Aorta (tissue), 5 donors: ENCODE measurements around the gene MRAP. TPM values are rescaled to one million over a fixed set of nuclear protein-coding genes. Genes with fewer than 3 reads are reported as not detected.

ENCODE experiments used
- ATAC-seq: fragments of 200-7000 bp; cut with Tn5 transposase; one replicate; pipeline ENCODE4 v1.9.1; 2022; ENCODE audit warnings: moderate library complexity; ENCODE audit not compliant: low FRiP score
- DNase-seq, 2 donors: peaks; one replicate each; pipeline ENCODE4 v3.0.0-alpha.2; 2020
- H3K27ac ChIP-seq, 2 donors: one replicate each; pipeline ENCODE4 v1.5.1; 2013; ENCODE audit warnings: low read length in 2 of 2, mild to moderate bottlenecking in 2 of 2, moderate library complexity in 2 of 2, control low read depth in 1 of 2, inconsistent platforms in 1 of 2, low read depth in 1 of 2
- H3K27me3 ChIP-seq, 2 donors: one replicate each; pipeline ENCODE4 v1.6.1; 2013; ENCODE audit warnings: control low read depth in 1 of 2, low read length in 1 of 2, mild to moderate bottlenecking in 1 of 2, moderate library complexity in 1 of 2; ENCODE audit not compliant: insufficient read depth in 2 of 2, control insufficient read depth in 1 of 2
- H3K36me3 ChIP-seq, 2 donors: one replicate each; pipeline ENCODE4 v1.6.1; 2013; ENCODE audit warnings: control low read depth in 1 of 2, low read length in 1 of 2, mild to moderate bottlenecking in 1 of 2; ENCODE audit not compliant: insufficient read depth in 2 of 2, control insufficient read depth in 1 of 2
- H3K4me1 ChIP-seq, 2 donors: one replicate each; pipeline ENCODE4 v1.6.1; 2013; ENCODE audit warnings: low read length in 2 of 2, control low read depth in 1 of 2, mild to moderate bottlenecking in 1 of 2, moderate library complexity in 1 of 2; ENCODE audit not compliant: insufficient read depth in 2 of 2, control insufficient read depth in 1 of 2
- H3K4me3 ChIP-seq, 2 donors: one replicate each; pipeline ENCODE4 v1.5.1; 2013; ENCODE audit warnings: low read length in 2 of 2, control low read depth in 1 of 2, mild to moderate bottlenecking in 1 of 2
- H3K9me3 ChIP-seq: one replicate; pipeline ENCODE4 v1.6.1; 2013; ENCODE audit warnings: mild to moderate bottlenecking, low read length; ENCODE audit not compliant: control insufficient read depth
- WGBS, 2 donors: extraction: QIAGEN DNeasy Blood & Tissue Kit; methylation state at CpG; one replicate each; pipeline ENCODE4 v1.1.7; 2013; 5-methylcytosine and 5-hydroxymethylcytosine counted together
- intact Hi-C, 2 donors: fragments of 100-400 bp; cut with DNase I; formaldehyde crosslinking; loops; one replicate each; pipeline versions ENCODE4 v1.14.2 to v1.15.0; 2022
- polyA plus RNA-seq, 2 donors: library from polyadenylated mRNA; stranded (reverse); fragments of 200-250 nt; gene quantifications; one replicate each; pipeline ENCODE4 v1.2.3, GENCODE V29; 2013
- total RNA-seq, 2 donors: library from RNA; stranded (reverse); fragmentation: NEBNext Ultra II Directional; extraction: Animal tissue kit (Norgen Biotek cat#: 25700); gene quantifications; one replicate each; pipeline ENCODE4 v1.2.1, GENCODE V29; 2021
- donor health status: healthy with polysubstance abuse.
- donor health status: Bipolar disorder and iron deficiency.
- donor health status: DM: no; HTN: no; CAD: no.
- donor health status: DM: no; HTN: no; CAD: no.
- donor health status: DM: yes; HTN: yes; CAD: no.

MRAP gene
- total and polyA plus RNA-seq, 4 donors, result 0.38 to 0.42 TPM; not detected in 2

DNA sequence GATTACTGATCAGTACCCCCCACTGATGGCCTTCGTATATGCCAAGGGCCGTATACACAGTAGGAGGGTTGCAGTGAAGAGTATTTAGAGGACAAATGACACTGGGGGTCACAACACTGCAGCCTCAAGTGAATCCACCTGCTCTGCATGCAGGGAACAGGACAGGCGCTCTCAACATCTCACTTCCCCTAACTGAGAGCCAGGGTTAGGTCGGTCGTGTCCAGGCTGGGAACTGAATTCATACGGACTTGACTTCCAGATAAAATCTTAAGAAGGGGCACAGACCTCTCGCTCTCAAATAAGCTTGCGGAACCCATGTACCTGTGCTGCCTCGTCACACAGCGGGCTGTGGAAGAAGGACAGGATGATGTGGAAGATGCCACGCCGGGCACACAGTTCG is 22.8 kb downstream of the MRAP start:
- no peak overlapping the region for H3K4me3 ChIP-seq
- H3K4me1 ChIP-seq, result no peaks in the 10 kb centered on the region
- intact Hi-C loops, result no loop called here
- H3K27ac ChIP-seq, result no peak overlapping the region
- DNase-seq (no peak), ATAC-seq (no peak)
- peaks cover 11 to 18% of the 10 kb centered on the region in 2 donors for H3K36me3 ChIP-seq
- H3K9me3 ChIP-seq, result no peaks in the 10 kb centered on the region
- 92 to 95% methylated on average over 13 of the region's 13 CpGs for WGBS, 2 donors
- H3K27me3 ChIP-seq, result no peaks in the 10 kb centered on the region

DNA sequence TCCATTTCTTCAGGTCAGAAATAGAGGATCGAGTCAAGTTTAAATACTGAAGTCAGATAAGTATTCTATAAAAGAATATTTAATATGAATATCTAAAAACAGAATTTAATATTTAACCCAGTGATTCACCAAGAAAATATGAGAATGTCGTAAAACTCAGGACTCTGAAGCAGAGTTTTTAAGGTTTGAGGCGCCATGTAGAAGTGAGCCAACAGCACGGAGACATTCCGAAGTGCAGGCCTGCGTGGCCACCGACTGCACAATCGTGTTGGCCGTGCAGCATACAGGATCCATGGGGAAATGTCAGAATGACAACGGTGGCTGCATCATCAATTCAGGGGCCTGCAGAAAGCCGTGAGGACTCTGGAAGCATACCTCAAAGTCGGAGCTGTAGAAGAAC is 23.4 kb downstream of the MRAP start:
- no peak for ATAC-seq
- no peaks in the 10 kb centered on the region for H3K4me1 ChIP-seq
- intact Hi-C loops, result no loop called here

DNA sequence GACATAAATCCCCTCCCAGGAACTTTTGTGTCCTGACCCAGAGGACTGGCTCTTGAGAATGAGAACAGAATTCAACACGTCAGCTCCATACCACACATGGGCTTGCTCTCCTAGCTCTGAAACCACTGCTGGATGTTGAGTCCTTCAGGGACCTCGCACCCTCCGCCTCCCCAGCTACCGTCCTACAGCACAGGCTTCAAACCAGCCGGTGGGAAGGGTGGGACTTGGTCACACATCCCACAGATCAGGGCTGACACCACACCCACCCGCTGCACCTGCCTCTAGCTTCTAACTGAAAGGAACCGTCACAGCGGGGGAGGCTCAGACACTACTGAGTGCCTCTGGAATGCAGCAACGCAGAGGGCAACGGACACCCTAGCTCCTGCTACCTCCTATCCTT is 24.0 kb downstream of the MRAP start:
- WGBS, 2 donors, result 93 to 94% methylated on average over 10 of the region's 10 CpGs
- ATAC-seq (no peak), DNase-seq (no peak)
- Histone ChIP-seq H3K27ac (no peak overlapping the region), H3K27me3 (no peaks in the 10 kb centered on the region), H3K36me3 (peaks cover 11 to 14% of the 10 kb centered on the region in 2 donors), H3K9me3 (no peaks in the 10 kb centered on the region), H3K4me1 (no peaks in the 10 kb centered on the region), H3K4me3 (no peak overlapping the region)
- intact Hi-C loops, result no loop called here

More for the DNA sequence above, 23.4 kb downstream of the MRAP start:
- H3K9me3 ChIP-seq, result no peaks in the 10 kb centered on the region
- H3K27me3 ChIP-seq, result no peaks in the 10 kb centered on the region
- WGBS, 2 donors, result 89% methylated on average over 12 of the region's 12 CpGs
- H3K4me3 ChIP-seq, result no peak overlapping the region
- no peak overlapping the region for H3K27ac ChIP-seq
- DNase-seq, result no peak
- H3K36me3 ChIP-seq, result peaks cover 11 to 14% of the 10 kb centered on the region in 2 donors

DNA sequence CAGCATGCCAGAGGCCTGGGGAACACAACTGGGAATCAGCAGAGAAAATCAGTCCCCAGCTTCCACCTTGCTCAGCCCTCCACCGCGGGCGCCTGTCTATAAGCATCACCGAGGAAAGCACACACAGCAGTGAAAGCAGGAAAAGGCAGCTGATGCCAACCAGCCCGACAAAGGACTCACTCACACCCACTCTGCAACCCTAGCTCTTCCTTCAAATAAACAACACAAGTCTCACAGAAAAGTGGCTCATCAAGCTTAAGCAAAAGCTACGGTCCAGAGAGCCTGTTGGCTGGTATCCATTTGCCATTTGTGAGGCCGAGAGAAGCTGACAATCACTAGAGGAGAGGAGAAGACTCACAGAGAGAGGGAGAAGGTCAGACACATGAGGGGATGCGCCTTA is 27.1 kb downstream of the MRAP start:
- Histone ChIP-seq H3K9me3 (no peaks in the 10 kb centered on the region), H3K27ac (no peak overlapping the region), H3K4me1 (peaks cover 3 to 4% of the 10 kb centered on the region in 2 donors), H3K36me3 (peaks cover 5 to 7% of the 10 kb centered on the region in 2 donors), H3K4me3 (no peak overlapping the region), H3K27me3 (no peaks in the 10 kb centered on the region)
- ATAC-seq (no peak), DNase-seq (no peak)
- intact Hi-C loops, result loop anchor here in 1 of 2 donors (5.0 kb wide), 1 partner anchor 57 kb away; no protein-coding TSS in a partner anchor
- WGBS, 2 donors, result 95 to 97% methylated on average over 8 of the region's 8 CpGs

DNA sequence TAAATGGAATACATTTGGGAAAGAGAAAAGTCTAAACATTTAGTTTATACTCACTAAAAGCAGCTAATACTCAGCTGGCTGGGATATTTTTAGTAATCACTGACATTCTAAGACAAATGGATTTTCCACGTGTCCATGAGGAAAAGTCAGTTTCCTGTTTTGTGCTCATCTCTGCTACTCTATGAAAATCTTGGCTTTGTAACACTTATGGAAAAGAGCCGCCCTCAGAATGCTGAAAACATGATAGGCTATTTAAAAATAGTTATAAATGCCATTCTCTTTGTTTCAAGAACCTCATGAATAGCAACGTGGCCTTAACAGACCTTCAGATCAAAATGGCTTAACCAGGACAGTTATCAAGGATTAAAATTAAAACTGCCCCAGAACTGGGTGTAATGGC is 29.9 kb downstream of the MRAP start:
- intact Hi-C loops, result loop anchor here in 1 of 2 donors (5.0 kb wide), 1 partner anchor 54 kb away; no protein-coding TSS in a partner anchor
- WGBS, 2 donors, result 5 to 7% methylated on average over 3 of the region's 3 CpGs
- Histone ChIP-seq H3K4me1 (peaks cover 3 to 4% of the 10 kb centered on the region in 2 donors), H3K4me3 (no peak overlapping the region), H3K9me3 (no peaks in the 10 kb centered on the region), H3K36me3 (peaks cover 2 to 9% of the 10 kb centered on the region in 2 donors), H3K27ac (peak overlapping the region; percentile 46 to 96), H3K27me3 (no peaks in the 10 kb centered on the region)
- peak; percentile 61 for ATAC-seq
- no peak for DNase-seq

DNA sequence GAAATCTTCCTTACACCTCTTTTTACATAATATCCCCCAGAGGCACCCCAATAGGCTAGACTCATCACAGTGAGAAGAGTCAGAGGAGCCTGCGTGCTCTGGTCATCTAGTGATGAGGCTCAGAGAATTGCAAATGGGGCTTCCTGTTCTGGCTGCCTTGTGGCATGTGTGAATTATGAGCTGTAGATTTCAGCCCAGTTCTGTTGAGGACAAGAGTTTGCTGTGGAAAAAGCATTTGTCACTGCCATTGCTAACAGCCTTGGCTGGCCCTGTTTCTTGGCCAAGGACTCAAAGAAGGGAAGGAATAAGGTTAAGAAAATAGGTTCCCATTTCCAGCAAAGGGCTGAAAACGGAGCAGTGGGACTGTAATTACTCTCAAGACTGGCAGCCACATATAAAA is 30.7 kb downstream of the MRAP start:
- Histone ChIP-seq H3K9me3 (no peaks in the 10 kb centered on the region), H3K4me3 (no peak overlapping the region), H3K36me3 (peaks cover 4 to 11% of the 10 kb centered on the region in 2 donors), H3K4me1 (peaks cover 3 to 4% of the 10 kb centered on the region in 2 donors), H3K27ac (peak overlapping the region; percentile 46 to 96), H3K27me3 (no peaks in the 10 kb centered on the region)
- DNase-seq, result peak in 1 of 2 donors; percentile 77
- 3 to 9% methylated on average over 2 of the region's 2 CpGs for WGBS, 2 donors
- intact Hi-C loops, result loop anchor here in 1 of 2 donors (5.0 kb wide), 1 partner anchor 53 kb away; no protein-coding TSS in a partner anchor
- peak; percentile 91 for ATAC-seq

DNA sequence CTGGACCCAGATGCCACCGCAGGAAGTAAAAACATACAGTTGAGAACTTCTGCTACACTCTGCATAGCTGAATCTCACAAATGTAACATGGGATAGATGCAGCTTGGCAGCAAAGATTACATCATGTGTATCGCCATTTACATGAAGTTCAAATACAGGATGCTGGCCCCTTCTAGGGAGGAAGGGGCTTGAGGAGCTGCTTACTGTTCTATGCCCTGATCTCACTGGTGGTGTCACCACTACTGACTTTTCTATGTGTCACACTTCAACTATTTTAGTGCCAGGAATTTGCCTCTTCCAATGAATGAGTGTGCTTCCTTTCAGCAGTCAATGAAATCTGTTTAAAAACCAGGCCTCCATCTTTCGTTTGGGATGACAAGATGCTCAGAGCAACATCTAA is 31.1 kb downstream of the MRAP start:
- H3K36me3 ChIP-seq, result peaks cover 4 to 12% of the 10 kb centered on the region in 2 donors
- intact Hi-C loops, result loop anchor here in 1 of 2 donors (5.0 to 10.0 kb wide), 3 partner anchors 43 to 275 kb away; no protein-coding TSS in a partner anchor
- no peak for DNase-seq
- peaks cover 3 to 4% of the 10 kb centered on the region in 2 donors for H3K4me1 ChIP-seq
- no peaks in the 10 kb centered on the region for H3K9me3 ChIP-seq
- no peak overlapping the region for H3K4me3 ChIP-seq
- WGBS, 2 donors, result 9 to 11% methylated on average over 3 of the region's 3 CpGs
- H3K27ac ChIP-seq, result peak overlapping the region; percentile 46 to 79
- H3K27me3 ChIP-seq, result no peaks in the 10 kb centered on the region
- ATAC-seq, result peak; percentile 54

DNA sequence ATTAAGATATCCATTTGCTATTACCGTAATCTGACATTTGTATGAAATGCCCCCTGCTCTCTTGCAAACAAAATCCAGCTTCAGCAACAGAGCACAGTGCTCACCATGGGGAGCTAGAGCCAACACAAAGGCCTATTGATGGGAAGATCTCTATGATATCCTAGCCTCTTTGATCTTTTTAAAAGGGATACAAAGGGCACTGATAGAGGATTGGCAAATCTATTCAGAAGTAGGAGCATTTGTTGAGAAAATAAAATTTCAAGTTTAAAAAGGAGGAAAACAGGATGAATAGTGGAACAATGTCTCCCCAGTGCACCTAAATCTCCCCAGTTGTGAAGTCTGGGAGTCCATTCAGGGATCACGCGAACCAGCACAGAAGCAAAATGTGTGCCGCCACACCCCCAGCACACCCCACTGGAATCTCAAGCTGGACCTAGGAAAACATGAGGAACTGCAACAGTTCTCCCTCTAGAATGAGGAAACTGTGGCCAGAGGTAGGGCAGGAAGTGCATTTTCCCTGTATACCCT is 32.2 kb downstream of the MRAP start:
- Histone ChIP-seq H3K9me3 (no peaks in the 10 kb centered on the region), H3K36me3 (peaks cover 4 to 12% of the 10 kb centered on the region in 2 donors), H3K27ac (peak overlapping the region in 1 of 2 donors; percentile 7), H3K4me1 (peaks cover 3 to 4% of the 10 kb centered on the region in 2 donors), H3K4me3 (no peak overlapping the region), H3K27me3 (no peaks in the 10 kb centered on the region)
- DNase-seq (no peak), ATAC-seq (no peak)
- 96 to 100% methylated on average over 4 of the region's 4 CpGs for WGBS, 2 donors
- intact Hi-C loops, result loop anchor here in 1 of 2 donors (5.0 to 10.0 kb wide), 2 partner anchors 41 to 274 kb away; no protein-coding TSS in a partner anchor
